COLO829 (cell line): Measurements from ENCODE around the gene FAP.

Source experiments
- DNase-seq: peaks from one replicate; pipeline ENCODE4 v3.0.0; 2012; ENCODE audit warnings: low spot score

FAP gene

DNA sequence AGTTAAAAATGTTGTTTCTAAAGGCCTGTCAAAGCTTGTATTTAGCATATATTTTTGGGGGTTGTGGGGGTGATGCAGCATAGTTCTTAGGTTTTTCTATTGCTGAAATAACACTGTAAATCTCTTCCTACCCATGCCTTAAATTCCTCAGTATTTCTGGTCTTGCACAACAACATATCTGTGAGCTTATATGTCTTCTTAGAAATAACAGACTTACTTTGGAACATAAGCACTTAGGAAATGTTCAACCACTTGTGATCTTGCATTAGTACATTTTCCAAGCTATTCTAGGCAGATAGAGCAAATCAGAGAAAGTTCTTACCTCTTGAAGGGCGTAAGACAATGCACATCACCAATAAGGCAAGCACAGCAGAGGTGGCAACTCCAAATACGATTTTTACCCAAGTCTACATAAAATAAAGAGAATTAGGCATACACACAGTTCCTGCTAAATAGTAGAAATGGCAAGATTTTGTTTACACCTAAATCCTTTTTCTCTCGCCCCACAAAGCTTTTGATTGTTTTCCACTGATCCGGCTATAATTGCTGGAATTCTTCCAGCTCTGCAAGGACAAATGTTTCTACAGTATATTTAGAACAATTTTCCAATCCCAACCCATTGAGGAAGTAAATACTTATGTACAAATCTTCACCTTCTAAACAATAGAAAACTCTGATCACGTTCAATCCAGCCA, 512 bp downstream of the FAP start:
- peak; percentile 31 for DNase-seq

DNA sequence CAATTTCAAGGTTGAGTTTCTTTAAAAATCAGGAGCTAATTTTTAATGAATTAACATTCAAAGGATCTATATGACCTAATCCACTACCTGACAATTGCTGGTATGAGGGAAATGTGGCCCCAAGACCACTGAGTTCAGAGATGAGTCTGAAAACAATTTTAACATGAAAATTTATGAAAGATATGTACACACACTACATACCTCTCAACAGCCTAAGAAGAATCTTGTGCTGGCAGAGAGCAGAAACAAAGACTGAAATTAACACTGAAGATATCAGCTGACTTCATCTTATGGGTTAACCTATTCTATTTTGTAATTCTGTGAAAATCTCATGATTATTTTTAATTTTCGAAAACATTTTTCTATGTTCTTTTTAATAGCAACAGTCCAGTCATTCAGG, 1.7 kb downstream of the FAP start:
- no peak for DNase-seq

DNA sequence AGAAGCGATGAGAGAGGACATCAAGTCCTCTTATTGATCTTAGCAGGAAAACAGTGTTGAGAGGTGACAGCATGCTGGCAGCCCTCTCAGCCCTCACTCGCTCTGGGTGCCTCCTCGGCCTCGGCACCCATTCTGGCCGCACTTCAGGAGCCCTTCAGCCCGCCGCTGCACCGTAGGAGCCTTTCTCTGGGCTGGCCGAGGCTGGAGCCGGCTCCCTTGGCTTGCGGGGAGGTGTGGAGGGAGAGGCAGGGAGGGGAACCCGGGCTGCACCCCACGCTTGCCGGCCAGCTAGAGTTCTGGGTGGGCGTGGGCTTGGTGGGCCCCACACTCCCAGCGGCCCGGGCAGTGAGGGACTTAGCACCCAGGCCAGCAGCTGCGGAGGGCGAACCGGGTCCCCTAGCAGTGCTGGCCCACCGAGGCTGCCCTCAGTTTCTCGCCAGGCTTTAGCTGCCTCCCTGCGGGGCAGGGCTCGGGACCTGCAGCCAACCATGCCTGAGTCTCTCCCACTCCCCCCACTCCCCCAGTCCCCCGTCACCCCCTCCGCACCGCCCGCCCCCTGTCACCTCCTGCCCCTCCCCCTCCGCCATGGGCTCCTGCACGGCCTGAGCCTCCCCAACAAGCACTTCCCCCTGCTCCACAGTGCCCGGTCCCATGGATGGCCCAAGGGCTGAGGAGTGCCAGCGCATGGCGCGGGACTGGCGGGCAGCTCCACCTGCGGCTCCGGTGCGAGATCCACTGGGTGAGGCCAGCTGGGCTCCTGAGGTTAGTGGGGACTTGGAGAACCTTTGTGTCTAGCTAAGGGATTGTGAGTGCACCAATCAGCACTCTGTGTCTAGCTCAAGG, 8.4 kb downstream of the FAP start:
- DNase-seq = no peak

DNA sequence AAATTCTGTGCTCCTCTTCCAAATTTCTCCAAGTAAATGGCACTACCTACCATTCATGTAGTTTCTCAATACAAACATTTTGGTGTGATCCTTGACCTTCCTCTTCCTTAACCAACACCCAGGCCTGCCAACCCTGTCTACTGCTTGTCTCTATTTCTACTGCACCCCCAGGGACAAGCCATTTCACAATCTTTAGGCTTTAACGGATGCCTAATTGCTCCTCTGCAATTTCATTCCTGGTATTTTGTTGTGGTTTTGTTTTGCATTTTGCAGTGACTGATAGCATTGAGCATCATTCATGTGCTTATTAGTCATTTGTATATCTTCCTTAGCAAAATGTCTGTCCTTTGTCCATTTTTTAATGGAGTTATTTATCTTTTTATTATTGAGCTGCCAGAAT, 10.0 kb downstream of the FAP start:
- DNase-seq = peak; percentile 67

DNA sequence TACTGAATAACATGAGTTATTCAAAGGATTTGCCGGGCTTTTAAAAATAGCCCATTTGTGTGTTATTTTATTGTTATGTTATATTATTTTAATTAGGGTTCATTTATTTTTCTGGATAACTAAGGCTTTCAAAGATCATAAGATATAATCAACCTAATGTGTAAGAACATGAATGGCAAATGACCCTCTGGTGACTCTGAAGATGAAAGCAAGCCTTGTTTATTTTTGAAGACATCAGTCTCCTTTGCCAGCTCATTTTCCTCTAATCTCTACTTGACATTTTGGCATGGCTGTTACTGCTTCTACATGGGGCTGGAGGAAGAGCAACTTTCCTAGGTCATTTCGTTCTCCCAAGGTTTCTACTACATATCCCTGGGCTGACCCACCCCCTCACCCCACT, 10.6 kb downstream of the FAP start:
- DNase-seq = peak; percentile 72

DNA sequence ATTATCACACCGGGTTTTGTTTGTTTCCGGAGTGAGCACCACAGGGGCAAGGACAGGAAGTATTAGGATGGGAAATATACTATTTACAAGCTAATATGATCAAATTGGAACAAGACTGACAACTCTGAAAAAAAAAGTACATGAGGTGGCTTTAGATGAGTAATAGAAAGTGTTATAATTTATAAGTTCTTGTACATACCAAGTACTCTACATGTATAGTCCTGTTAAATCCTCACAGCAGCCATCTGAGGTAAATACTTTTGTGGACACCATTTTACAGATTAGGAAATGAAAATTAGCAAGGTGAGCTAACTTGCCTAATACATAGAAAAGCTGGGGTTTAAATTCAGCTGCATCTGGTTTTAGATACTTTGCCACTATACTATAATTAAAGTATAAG, 11.2 kb downstream of the FAP start:
- DNase-seq = no peak

DNA sequence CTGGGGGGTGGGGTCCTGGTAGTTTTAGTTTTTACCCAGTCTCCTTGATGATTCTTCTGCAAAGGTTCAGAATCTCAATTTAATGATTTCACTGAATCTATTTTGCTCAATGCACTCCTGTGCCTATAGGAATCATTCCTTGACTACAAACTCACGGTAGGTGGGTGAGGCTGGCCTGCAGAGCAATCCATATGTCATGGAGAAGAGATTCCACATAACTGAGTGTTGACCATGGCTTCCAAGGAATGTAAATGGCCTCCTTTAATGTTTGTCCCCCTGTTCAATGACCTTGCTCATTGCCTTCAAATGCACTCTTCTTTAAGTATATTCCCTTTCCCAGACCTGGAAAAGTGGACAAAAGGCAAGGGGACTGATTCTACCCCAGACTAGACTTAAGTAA, 12.5 kb downstream of the FAP start:
- no peak for DNase-seq

DNA sequence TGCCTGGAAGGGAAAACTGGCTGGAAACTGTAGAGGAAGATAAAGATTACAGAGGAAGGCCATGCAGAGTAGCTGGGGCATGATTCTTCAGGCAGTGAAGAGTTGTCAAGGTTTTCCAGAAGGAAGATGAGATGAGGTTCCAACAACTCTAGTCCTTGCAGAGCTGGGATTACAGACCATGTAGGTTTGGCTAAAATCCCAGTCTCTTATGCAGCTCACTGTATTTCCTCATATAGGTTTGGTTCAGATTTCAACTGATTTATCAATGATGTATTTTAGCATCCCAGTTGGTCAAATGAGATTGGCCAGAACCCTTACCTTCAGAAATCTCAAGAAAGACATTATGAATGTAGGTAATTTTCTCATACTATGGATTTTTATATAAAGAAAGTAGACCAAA, 16.4 kb downstream of the FAP start:
- no peak for DNase-seq

DNA sequence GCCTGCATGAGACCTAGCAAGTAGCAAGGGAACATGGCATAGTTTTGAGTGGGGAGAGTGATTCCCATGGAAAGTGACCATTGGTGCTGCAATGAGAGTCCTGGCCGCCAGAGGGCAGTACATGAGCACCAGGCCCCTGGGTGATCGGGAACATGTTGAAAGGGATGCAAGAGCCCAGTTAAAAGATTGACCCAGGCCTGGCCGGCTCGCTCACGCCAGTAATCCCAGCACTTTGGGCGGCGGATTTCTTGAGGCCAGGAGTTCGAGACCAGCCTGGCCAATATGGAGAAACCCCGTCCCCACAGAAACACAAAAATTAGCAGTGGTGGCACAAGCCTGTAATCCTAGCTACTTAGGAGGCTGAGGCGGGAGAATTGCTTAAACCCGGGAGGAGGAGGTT, 22.2 kb downstream of the FAP start:
- peak; percentile 78 for DNase-seq

DNA sequence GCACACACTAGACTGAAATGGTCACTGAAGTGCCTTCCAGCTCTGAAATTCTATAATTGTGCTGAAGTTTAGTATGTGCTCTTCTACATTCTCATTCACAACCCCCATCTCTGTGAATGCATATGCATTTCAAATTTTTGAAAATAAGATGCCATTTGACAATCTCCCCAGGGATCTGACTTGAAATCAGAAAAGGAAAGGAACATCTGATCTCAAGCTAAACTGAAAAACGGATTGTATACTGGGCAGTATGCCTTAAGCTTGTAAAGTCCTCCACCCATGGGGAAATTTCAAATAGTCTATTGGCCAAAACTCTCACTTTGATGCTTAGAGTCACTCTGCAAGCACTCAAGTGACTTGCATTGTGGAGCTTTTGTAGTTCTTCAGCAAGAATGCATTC, 22.9 kb downstream of the FAP start:
- DNase-seq = no peak

DNA sequence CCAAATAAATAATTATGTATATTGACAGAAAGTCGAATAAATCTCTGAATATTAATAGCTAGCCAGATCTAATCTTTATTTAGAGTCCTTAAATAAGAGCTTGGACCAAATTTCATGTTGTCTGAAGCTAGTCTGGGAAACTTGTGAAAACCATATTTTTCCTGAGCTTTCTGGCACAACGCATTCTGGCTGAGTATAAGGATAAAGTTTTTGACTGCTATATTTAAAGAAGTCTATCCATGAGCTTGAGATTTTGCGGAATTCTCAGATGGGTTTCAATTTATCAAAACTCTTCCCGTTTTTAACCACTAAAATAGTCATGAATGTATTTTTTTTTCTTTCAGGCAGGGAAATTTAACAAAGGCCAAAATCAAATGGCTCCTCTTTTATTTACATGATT, 23.8 kb downstream of the FAP start:
- DNase-seq = no peak

DNA sequence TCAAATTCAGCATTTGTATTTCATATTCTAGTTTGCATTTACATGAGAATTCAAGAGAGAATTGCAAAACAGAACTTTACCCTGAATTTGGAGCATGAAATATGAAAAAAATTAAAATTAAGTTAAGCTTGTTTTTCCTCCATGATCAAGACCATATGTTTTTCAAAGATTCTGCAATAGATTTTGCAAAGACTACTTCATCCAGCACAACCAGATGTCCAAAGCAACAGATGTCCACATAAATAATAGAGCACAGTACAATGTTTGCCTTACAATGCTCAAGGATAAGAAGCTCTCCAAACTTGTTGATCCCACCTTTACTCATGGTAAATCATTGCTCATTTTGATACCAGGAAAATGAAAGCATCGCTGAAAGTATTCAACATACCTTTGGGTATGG, 25.6 kb downstream of the FAP start:
- no peak for DNase-seq

DNA sequence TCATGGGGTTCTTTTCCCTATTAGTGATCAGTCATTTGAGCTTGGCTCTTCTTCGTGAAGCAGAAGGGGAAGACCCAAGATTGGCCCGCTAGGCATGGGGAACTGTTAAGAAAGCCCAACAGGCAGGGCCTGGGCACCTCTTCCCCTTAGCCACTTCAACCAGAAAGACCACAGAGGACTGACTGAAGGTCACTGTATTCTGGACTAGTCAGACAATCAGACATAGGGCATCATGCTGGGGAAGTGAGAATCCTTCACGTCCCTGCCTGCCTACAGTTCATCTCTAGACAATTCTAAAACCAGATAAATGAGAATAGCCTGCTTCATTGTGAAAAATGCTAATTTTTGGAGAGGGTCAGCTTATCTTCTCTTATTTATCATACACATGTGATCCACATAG, 28.1 kb downstream of the FAP start:
- DNase-seq = no peak

DNA sequence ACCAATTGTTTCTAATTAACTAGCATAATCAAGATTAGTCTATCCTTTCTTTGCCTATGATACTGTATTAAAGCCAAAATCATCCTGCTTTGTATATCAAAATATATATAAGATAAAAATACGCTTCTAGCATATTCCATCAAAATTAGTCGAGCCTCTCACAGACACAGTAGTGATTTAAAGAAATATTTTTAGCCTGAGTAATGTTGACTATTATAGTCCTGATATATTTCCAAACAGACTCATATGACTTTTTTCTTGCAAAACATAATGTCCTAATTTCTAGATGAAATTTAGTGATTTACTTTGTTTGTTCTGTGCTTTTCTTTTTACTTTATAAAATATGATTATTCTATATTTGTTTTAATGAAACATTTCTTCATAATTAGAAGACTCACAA, 30.9 kb downstream of the FAP start:
- no peak for DNase-seq

DNA sequence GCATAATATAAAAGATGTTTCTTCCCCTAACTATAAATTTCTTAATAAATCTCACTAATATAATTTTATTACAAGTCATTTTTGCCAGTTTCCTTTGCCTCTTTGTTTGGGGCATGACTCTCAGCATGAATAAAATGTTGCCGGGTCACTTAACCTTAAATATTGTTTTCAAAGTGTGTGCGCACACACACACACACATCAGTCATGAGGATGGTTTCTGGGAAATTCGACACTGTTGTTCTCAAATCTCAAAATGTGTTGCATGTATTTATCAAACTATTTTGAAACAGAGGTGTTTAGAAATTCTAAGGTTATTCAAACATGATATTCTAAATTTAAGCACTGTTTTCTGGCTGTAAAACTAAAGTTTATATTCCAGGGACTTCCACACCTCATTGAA, 31.5 kb downstream of the FAP start:
- no peak for DNase-seq

DNA sequence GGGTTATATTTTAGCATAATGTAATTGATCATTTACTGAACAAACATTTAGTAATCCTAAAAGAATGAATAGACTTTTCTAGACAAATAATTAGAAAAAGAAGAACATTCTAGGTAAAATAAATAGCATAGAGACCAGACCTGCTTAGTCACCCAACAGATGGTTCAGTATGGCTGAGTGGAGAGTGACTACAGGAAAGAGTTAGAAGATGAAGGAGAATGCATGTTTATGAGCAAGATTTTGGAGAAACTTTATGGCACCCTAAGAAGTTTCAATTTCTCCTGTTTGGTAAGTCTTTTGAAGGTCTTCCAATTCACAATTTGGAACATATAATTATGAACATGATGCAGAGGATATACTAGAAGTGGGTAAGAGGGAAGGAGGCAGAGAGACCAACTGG, 32.9 kb downstream of the FAP start:
- no peak for DNase-seq

DNA sequence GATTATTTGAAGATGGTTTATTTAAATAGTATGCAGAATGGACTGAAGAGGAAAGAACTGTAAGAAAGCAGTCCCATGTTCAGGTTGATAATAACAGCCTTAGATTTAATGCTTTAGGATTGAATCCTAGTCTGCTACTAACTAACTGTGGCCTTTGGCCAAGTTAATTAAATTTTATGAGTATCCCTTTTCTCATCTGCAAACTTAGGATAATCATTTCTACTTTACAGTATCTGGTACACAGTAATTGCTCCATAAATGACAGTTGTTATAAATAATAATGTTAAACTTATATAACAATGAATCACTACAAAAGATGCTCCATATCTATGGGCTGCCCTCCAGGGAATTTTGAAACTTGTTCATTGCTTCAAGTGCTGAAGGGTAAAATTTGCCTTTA, 41.0 kb downstream of the FAP start:
- no peak for DNase-seq

DNA sequence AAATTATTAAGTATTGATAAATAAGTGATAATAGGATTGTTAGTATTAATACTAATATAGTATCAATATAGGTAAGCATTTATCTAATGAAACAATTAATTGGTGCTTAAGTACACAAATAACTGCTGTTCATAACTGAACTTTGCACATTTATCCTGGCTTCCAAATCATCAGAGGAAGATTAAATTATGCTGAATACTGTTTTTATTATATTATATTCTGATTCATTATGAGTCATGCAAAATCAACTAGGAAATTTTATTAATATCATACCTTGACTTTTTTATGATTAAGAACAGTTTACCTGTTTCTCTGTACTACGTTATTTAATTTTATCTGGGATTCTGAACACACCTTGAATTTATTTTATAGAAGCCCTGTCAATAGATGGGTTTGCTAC, 42.6 kb downstream of the FAP start:
- no peak for DNase-seq

DNA sequence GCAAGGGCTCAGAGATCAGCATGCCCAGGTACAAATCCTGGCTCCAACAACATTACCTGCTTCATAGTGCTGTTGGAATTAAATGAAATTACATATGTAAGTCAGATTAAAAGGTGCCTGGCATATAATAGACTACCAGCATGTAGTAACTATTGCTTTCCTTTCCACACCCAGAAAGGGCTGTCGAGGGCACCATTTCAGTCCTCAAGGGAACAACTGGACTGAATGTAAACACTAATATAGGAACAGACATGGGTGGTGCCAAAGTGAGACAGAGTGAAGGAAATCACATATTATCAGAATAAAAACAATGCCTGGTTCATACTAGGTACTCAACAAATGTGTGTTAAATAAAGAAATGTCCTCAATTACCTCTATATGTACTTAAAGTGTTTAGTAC, 43.3 kb downstream of the FAP start:
- no peak for DNase-seq

DNA sequence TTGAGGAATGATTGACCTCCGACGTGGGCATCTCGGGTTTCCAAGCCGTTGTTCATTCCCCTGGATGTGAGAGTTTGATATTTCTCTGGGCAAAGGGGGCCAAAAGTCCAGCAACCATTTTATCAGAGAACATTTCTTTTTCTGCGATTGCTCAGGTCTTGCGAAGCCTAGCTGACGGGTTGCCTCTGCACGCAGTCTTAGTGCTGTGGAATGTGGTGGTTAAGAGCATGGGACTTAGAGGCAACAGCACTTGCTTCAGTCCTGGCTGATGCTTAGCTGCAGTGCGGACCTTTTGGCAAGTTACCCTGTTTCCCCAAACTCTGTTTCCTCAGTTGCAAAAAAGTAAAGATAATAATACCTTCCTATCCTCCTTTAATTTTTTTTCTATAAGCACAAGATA, 45.0 kb downstream of the FAP start:
- no peak for DNase-seq

DNA sequence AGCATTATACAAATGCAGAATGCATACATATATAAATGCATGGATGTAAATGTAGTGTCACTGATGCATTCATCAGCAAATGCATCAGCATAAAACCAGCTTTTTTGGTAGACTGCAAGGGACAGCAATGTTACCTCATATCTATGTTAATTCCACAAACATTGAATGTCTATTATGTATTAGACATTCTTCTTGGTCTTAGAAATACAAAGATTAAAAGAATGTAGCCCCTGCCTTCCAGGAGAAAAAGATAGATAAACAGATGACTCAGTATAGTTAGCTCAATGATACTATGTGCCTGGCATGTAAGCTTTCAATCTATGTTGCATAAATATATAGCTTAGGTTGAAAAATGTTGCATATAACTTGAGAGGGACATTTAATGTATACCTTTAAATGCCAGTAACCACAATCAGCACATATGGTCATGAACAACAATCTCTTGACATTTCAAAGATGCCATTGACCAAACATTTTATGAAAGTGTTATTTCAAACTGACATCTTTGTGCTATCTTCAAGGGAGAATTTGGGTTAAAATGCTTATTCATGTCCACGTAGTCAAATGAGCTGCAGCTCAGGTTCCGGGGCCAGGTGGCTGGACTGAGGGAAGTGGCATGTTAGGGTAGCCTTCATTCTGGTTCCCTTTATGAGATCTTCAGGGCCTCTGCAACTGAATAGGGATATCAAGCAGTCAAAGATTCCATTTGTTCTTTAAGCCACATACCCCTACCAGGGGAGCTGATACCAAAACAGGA, 46.0 kb downstream of the FAP start:
- DNase-seq = no peak

DNA sequence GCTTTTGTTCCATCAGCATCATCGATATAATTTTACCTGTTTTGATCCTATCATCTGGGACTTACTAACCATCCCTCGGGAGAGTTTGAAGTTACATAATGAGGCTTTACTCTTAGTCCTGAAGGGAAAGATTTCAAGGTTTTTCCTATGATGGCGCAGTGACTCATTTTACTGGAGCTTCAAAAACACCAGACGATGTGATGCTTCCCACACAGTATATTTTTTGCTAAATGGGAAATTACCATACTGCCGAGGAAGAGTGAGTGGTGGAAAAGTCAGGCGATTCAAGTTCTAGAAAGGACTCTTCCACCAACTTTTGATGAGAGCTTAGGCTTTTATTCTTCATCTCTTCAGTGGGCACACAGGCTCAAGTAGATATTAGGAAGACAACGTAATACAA, 46.6 kb downstream of the FAP start:
- peak; percentile 33 for DNase-seq

DNA sequence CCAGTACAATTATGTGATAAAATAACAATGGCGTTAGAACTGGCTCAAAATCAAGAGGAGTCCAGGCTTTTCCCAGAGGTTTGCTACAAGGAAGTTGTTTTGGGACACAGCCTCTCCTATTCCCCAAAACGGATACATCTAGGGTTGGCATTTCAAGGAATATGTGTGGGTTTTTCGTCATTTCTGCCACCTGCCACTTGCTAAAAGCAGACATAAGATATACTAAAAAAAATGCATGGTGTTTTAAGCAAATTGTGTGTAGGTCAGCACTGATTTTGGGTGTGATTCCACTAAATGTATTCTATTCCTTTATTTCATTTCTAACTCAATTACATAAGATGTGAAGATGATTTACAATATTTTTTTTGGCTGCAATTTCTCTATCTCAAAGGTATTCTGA, 54.8 kb downstream of the FAP start:
- DNase-seq = no peak
